Spleen (tissue), 7 donors: Measurements from ENCODE around the gene NME2.

Experiments used
- CTCF ChIP-seq, 11 experiments: fragments of 200-600 bp in 7 of 11; fragments of 450-650 bp in 4 of 11; sonication (generic) in 4 of 11; IDR thresholded peaks in 8 of 11; conservative IDR thresholded peaks in 3 of 11; 1 replicate in 7 of 11; 2 replicates in 4 of 11; pipeline versions ENCODE4 v1.4.0 to v1.8.0; 2016 to 2021; ENCODE audit warnings: antibody characterized with exemption in 11 of 11, inconsistent platforms in 4 of 11, mild to moderate bottlenecking in 1 of 11
- POLR2AphosphoS5 ChIP-seq, 3 donors: sonication (generic); formaldehyde crosslinking; IDR thresholded peaks; one replicate each; pipeline ENCODE4 v1.5.1; 2017; ENCODE audit warnings: antibody characterized with exemption in 3 of 3
- donor health status: DM: no; HTN: no; CAD: no; lungs with moderate emphysema.
- donor health status: DM: no; HTN: no; CAD: no.
- donor health status: DM: no; HTN: no; CAD: no.

GRCh38 chr17:51185763-51186332 lies 19.6 kb downstream of the NME2 start:
- TF ChIP-seq CTCF (IDR thresholded peaks at IDR 0.05 in 8 of 11, conservative IDR thresholded peaks at IDR 0.05 in 3 of 11) (no peak), POLR2AphosphoS5 (IDR thresholded peaks at IDR 0.05) (no peak)
